Measurements from ENCODE around the gene PRKCA.
A peak's percentile ranks its signal among the peaks of the same experiment; 100 is the strongest.

The PRKCA gene

DNA sequence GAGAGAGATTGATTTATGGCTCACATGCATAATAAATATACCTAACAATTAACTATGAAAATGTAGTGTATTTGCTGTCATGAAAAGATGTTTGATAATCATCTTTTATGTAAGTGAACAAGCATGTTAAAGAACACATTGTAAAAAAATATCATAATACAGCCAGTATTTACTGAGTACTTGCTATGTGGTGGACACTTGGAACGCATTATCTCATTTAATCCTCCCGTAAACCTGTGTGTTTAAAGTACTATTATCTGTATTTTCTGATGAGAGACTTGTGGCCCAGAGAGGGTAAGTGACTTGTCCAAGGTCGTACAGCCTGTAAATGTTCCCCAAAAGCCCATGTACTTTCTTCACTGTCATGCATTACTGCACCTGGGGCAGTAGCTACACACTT is 70.7 kb downstream of the PRKCA start:
- TF ChIP-seq FOXP2 (optimal IDR thresholded peaks at IDR 0.05; ENCODE audit: borderline replicate concordance, extremely low read depth, extremely low read length, insufficient read depth) (no peak), POLR2AphosphoS5 (IDR thresholded peaks at IDR 0.05; ENCODE audit: low read depth, low read length) (no peak), TAF1 (IDR thresholded peaks at IDR 0.05; ENCODE audit: borderline replicate concordance, insufficient read depth, low read length) (no peak), SIN3A (IDR thresholded peaks at IDR 0.05; ENCODE audit: borderline replicate concordance, insufficient read depth, low read length) (no peak)
- TF ChIP-seq, protein P1, sequence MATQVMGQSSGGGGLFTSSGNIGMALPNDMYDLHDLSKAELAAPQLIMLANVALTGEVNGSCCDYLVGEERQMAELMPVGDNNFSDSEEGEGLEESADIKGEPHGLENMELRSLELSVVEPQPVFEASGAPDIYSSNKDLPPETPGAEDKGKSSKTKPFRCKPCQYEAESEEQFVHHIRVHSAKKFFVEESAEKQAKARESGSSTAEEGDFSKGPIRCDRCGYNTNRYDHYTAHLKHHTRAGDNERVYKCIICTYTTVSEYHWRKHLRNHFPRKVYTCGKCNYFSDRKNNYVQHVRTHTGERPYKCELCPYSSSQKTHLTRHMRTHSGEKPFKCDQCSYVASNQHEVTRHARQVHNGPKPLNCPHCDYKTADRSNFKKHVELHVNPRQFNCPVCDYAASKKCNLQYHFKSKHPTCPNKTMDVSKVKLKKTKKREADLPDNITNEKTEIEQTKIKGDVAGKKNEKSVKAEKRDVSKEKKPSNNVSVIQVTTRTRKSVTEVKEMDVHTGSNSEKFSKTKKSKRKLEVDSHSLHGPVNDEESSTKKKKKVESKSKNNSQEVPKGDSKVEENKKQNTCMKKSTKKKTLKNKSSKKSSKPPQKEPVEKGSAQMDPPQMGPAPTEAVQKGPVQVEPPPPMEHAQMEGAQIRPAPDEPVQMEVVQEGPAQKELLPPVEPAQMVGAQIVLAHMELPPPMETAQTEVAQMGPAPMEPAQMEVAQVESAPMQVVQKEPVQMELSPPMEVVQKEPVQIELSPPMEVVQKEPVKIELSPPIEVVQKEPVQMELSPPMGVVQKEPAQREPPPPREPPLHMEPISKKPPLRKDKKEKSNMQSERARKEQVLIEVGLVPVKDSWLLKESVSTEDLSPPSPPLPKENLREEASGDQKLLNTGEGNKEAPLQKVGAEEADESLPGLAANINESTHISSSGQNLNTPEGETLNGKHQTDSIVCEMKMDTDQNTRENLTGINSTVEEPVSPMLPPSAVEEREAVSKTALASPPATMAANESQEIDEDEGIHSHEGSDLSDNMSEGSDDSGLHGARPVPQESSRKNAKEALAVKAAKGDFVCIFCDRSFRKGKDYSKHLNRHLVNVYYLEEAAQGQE (IDR thresholded peaks at IDR 0.05; ENCODE audit: insufficient read depth in 1 of 2, low read depth in 2 of 2, low read length in 2 of 2): no peak

DNA sequence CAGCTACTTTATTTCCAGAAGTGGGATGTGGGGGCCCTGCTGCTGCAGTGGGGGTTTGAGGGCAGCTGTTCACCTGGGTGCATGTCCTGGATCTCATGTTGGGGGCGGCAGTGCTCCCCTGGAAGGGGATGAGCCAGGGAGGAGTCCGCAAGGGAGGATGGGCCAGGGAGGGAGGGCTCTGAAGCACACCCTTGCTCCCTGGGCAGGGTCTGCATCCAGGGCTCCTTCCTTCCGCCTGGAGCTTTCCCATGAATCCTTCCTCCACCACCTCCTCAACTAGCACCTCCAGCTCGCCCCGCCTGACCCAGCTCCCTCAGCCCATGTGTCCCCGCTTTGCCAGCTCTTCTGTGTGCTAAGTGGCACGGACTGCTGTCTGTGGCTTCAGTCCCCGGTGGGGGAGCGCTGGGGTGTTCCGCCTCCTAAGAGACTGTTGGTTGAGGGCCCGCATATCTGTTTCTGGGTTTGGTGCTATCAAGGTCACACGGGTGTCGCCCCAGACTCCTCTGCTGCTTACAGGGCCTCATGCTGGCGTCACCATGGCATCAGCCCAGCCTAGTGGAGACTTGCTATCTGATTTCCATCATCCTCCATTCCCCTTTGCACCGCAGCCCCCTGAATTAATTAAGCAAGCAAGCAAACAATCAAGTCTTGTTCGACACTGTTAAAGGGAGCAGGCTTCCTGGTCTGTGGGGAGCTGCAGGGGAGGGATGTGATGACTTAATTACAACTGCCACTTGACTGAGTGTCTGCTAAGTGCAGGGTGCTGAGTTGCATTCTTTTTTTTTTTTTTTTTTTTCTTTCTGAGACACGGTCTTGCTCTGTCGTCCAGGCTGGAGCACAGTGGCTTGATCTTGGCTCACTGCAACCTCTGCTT is 71.8 kb downstream of the PRKCA start:
- peak; percentile 45 for TF ChIP-seq FOXP2 (optimal IDR thresholded peaks at IDR 0.05; ENCODE audit: borderline replicate concordance, extremely low read depth, extremely low read length, insufficient read depth)
- TF ChIP-seq TAF1 (IDR thresholded peaks at IDR 0.05; ENCODE audit: borderline replicate concordance, insufficient read depth, low read length): 0 out of 2 replicates have a peak, but pooled peaks have one; percentile 31
- TF ChIP-seq POLR2AphosphoS5 (IDR thresholded peaks at IDR 0.05; ENCODE audit: low read depth, low read length): no peak
- peak; percentile 80 for TF ChIP-seq SIN3A (IDR thresholded peaks at IDR 0.05; ENCODE audit: borderline replicate concordance, insufficient read depth, low read length)
- TF ChIP-seq, protein P1 (IDR thresholded peaks at IDR 0.05; ENCODE audit: insufficient read depth in 1 of 2, low read depth in 2 of 2, low read length in 2 of 2): peak in 1 of 2 experiments; percentile 68; a peak in 1 of 4 replicates

DNA sequence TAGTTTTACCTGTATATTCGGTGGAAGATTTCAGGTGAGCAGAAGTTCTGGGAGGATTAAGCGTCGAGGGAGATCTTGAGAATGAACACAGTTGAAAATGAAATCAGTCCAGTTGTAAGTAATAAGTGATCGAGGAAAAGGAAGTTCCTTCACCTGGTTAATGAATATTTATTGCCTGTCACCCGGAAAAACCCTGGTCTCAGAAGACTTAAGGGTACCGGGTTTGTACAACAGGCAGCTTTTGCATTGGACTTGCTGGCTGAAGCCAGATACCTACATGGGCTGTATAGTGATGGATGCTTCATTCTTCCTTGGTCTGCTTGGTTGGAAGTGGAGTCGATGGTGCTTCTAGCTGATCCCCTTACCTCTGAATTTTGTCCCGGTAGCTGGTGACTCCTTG is 72.7 kb downstream of the PRKCA start:
- TF ChIP-seq SIN3A (IDR thresholded peaks at IDR 0.05; ENCODE audit: borderline replicate concordance, insufficient read depth, low read length) (no peak), POLR2AphosphoS5 (IDR thresholded peaks at IDR 0.05; ENCODE audit: low read depth, low read length) (no peak), FOXP2 (optimal IDR thresholded peaks at IDR 0.05; ENCODE audit: borderline replicate concordance, extremely low read depth, extremely low read length, insufficient read depth) (no peak), TAF1 (IDR thresholded peaks at IDR 0.05; ENCODE audit: borderline replicate concordance, insufficient read depth, low read length) (no peak)

DNA sequence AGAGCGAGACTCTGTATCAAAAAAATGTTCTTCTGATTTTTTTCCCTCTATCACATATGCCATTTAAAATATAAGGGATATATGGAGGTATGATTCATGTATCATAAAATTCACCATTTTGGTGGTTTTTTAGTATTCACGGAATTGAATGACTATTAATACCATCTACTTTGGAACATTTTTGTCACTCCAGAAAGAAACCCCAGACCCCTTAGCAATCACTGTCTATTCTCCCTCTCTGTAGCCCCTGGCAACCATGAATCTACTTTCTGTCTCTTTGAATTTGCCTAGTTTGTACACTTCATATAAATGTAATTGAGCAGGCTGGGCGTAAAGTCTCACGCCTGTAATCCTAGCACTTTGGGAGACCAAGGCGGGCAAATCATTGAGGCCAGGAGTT is 75.9 kb downstream of the PRKCA start:
- TF ChIP-seq POLR2AphosphoS5 (IDR thresholded peaks at IDR 0.05; ENCODE audit: low read depth, low read length) (no peak), TAF1 (IDR thresholded peaks at IDR 0.05; ENCODE audit: borderline replicate concordance, insufficient read depth, low read length) (no peak), FOXP2 (optimal IDR thresholded peaks at IDR 0.05; ENCODE audit: borderline replicate concordance, extremely low read depth, extremely low read length, insufficient read depth) (no peak), SIN3A (IDR thresholded peaks at IDR 0.05; ENCODE audit: borderline replicate concordance, insufficient read depth, low read length) (no peak)
- TF ChIP-seq, protein P1 (IDR thresholded peaks at IDR 0.05; ENCODE audit: insufficient read depth in 1 of 2, low read depth in 2 of 2, low read length in 2 of 2): no peak

DNA sequence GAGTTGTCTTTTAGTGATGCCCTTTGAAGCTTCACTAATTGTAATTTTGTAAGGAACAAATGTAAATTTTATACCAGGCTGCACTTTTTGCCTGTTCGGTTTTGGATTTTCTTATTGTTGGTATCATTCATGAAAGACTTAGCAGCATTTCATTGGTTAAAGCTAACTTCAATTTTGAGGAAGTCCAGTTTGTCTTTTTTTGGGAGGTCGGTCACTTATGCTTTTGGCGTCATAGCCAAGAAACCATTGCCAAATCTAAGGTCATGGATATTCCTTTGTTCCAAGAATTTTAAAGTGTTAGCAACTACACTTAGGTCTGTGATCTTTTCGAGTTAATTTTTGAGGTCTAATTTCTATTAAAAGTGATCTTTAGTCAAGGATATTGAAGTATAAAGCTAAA is 77.1 kb downstream of the PRKCA start:
- TF ChIP-seq TAF1 (IDR thresholded peaks at IDR 0.05; ENCODE audit: borderline replicate concordance, insufficient read depth, low read length) (no peak), POLR2AphosphoS5 (IDR thresholded peaks at IDR 0.05; ENCODE audit: low read depth, low read length) (no peak), SIN3A (IDR thresholded peaks at IDR 0.05; ENCODE audit: borderline replicate concordance, insufficient read depth, low read length) (no peak), FOXP2 (optimal IDR thresholded peaks at IDR 0.05; ENCODE audit: borderline replicate concordance, extremely low read depth, extremely low read length, insufficient read depth) (no peak)
- TF ChIP-seq, protein P1 (IDR thresholded peaks at IDR 0.05; ENCODE audit: insufficient read depth in 1 of 2, low read depth in 2 of 2, low read length in 2 of 2): no peak
